HG03135 (cell line): Measurements from ENCODE around the gene SCAPER.
"Not testable (repeated sequence)": the region's sequence is repeated elsewhere in the genome, so short reads cannot be mapped to it uniquely, and the experiment has no call there.

ENCODE experiments used
- ATAC-seq: cut with Tn5 transposase; IDR thresholded peaks from one replicate; pipeline ENCODE4 v1.9.1; 2021; ENCODE audit warnings: mild to moderate bottlenecking, moderate library complexity; ENCODE audit not compliant: unreplicated experiment

Gene SCAPER

GRCh38 chr15:76433798-76434400 is 471.2 kb downstream of the SCAPER start:
- ATAC-seq = no peak

- not testable (repeated sequence) for ATAC-seq
Observed at GRCh38 chr15:76433036-76433435, 472.1 kb downstream of the SCAPER start.

GRCh38 chr15:76432604-76433003 is 472.5 kb downstream of the SCAPER start:
- no peak for ATAC-seq

GRCh38 chr15:76431971-76432370 is 473.2 kb downstream of the SCAPER start:
- no peak for ATAC-seq

GRCh38 chr15:76430711-76431110 is 474.4 kb downstream of the SCAPER start:
- not testable (repeated sequence) for ATAC-seq

- ATAC-seq = no peak
Observed at GRCh38 chr15:76429661-76430060, 475.5 kb downstream of the SCAPER start.

- no peak for ATAC-seq
Observed at GRCh38 chr15:76426941-76427340, 478.2 kb downstream of the SCAPER start.

GRCh38 chr15:76418352-76419140 is 486.6 kb downstream of the SCAPER start:
- ATAC-seq = no peak

GRCh38 chr15:76401285-76401684 is 503.9 kb downstream of the SCAPER start:
- no peak for ATAC-seq

GRCh38 chr15:76398317-76399104 is 506.6 kb downstream of the SCAPER start:
- no peak for ATAC-seq

- ATAC-seq = no peak
Observed at GRCh38 chr15:76393614-76394013, 511.5 kb downstream of the SCAPER start.

GRCh38 chr15:76391847-76392246 is 513.3 kb downstream of the SCAPER start:
- no peak for ATAC-seq

GRCh38 chr15:76391309-76391708 is 513.8 kb downstream of the SCAPER start:
- no peak for ATAC-seq

- ATAC-seq = no peak
Observed at GRCh38 chr15:76390571-76390970, 514.6 kb downstream of the SCAPER start.

GRCh38 chr15:76386926-76387325 is 518.2 kb downstream of the SCAPER start:
- ATAC-seq = no peak

- ATAC-seq = no peak
Observed at GRCh38 chr15:76386178-76386577, 519.0 kb downstream of the SCAPER start.

- ATAC-seq = no peak
Observed at GRCh38 chr15:76384409-76384808, 520.7 kb downstream of the SCAPER start.

GRCh38 chr15:76382987-76383728 is 522.0 kb downstream of the SCAPER start:
- no peak for ATAC-seq

- ATAC-seq = no peak
Observed at GRCh38 chr15:76381366-76381765, 523.8 kb downstream of the SCAPER start.

GRCh38 chr15:76380249-76380648 is 524.9 kb downstream of the SCAPER start:
- no peak for ATAC-seq

- no peak for ATAC-seq
Observed at GRCh38 chr15:76378691-76379090, 526.4 kb downstream of the SCAPER start.
